HEK293 (cell line): Measurements from ENCODE around the gene DAW1.

Source experiments
- CTCF ChIP-seq: fragments of 450-650 bp; formaldehyde crosslinking; IDR thresholded peaks from 2 replicates; pipeline ENCODE4 v1.5.1; 2016; ENCODE audit warnings: missing biosample characterization, missing genetic modification characterization
- HOXC10 ChIP-seq: sonication (generic); formaldehyde crosslinking; IDR thresholded peaks from 2 replicates; pipeline ENCODE4 v1.8.1; 2023; ENCODE audit warnings: mild to moderate bottlenecking, missing genetic modification reagents
- OVOL3 ChIP-seq: fragments of 450-650 bp; formaldehyde crosslinking; IDR thresholded peaks from 2 replicates; pipeline ENCODE4 v1.5.1; 2016; ENCODE audit warnings: missing biosample characterization, missing genetic modification characterization
- YY1 ChIP-seq: fragments of 450-650 bp; formaldehyde crosslinking; IDR thresholded peaks from 2 replicates; pipeline ENCODE4 v1.5.1; 2018; ENCODE audit warnings: missing biosample characterization, missing genetic modification characterization
- ZBTB48 ChIP-seq: fragments of 450-650 bp; formaldehyde crosslinking; IDR thresholded peaks from 2 replicates; pipeline ENCODE4 v1.5.1; 2016; ENCODE audit warnings: missing biosample characterization, missing genetic modification characterization
- ZNF157 ChIP-seq: fragments of 450-650 bp; formaldehyde crosslinking; IDR thresholded peaks from 2 replicates; pipeline ENCODE4 v1.5.1; 2016; ENCODE audit warnings: missing biosample characterization, missing genetic modification characterization
- ZNF223 ChIP-seq: fragments of 450-650 bp; formaldehyde crosslinking; IDR thresholded peaks from 2 replicates; pipeline ENCODE4 v1.5.1; 2016; ENCODE audit warnings: missing biosample characterization, missing genetic modification characterization
- ZNF24 ChIP-seq: fragments of 450-650 bp; formaldehyde crosslinking; IDR thresholded peaks from 2 replicates; pipeline ENCODE4 v1.5.1; 2016; ENCODE audit warnings: missing biosample characterization, missing genetic modification characterization
- ZNF449 ChIP-seq: fragments of 450-650 bp; formaldehyde crosslinking; IDR thresholded peaks from 2 replicates; pipeline ENCODE4 v1.5.1; 2017; ENCODE audit warnings: missing biosample characterization, mild to moderate bottlenecking, missing genetic modification characterization, moderate library complexity
- ZNF600 ChIP-seq: fragments of 450-650 bp; formaldehyde crosslinking; IDR thresholded peaks from 2 replicates; pipeline ENCODE4 v1.5.1; 2016; ENCODE audit warnings: missing biosample characterization, missing genetic modification characterization
- ZNF639 ChIP-seq: fragments of 450-650 bp; formaldehyde crosslinking; IDR thresholded peaks from 2 replicates; pipeline ENCODE4 v1.5.1; 2016; ENCODE audit warnings: missing biosample characterization, missing genetic modification characterization

- TF ChIP-seq ZNF223 (tag by site-specific recombination): no peak
- no peak for TF ChIP-seq OVOL3 (tag by site-specific recombination)
- no peak for TF ChIP-seq CTCF (tag by site-specific recombination)
- no peak for TF ChIP-seq ZNF639 (tag by site-specific recombination)
- TF ChIP-seq ZNF157 (tag by site-specific recombination): no peak
- no peak for TF ChIP-seq ZNF449
- no peak for TF ChIP-seq ZBTB48 (tag by site-specific recombination)
- no peak for TF ChIP-seq ZNF600 (tag by site-specific recombination)
- TF ChIP-seq HOXC10: no peak
- no peak for TF ChIP-seq YY1
- no peak for TF ChIP-seq ZNF24 (tag by site-specific recombination)
Measured at GRCh38 chr2:227960317-227960716, 88.9 kb downstream of the DAW1 start.
